Esophagus muscularis mucosa (tissue), 3 donors: Measurements from ENCODE around the gene PASK.

ENCODE experiments used
- CTCF ChIP-seq, 3 experiments: fragments of 200-600 bp in 2 of 3; fragments of 450-650 bp in 1 of 3; sonication (generic) in 2 of 3; IDR thresholded peaks; one replicate each; pipeline ENCODE4 v1.5.1; 2017 to 2019; ENCODE audit warnings: antibody characterized with exemption in 3 of 3, mild to moderate bottlenecking in 2 of 3, moderate library complexity in 1 of 3
- POLR2AphosphoS5 ChIP-seq, 2 donors: sonication (generic); formaldehyde crosslinking; IDR thresholded peaks; one replicate each; pipeline ENCODE4 v1.6.1; 2017; ENCODE audit warnings: antibody characterized with exemption in 2 of 2

GRCh38 chr2:241091734-241092445, 57.4 kb downstream of the PASK start:
- TF ChIP-seq POLR2AphosphoS5 (IDR thresholded peaks at IDR 0.05) (no peak), CTCF (IDR thresholded peaks at IDR 0.05) (no peak)
